ENCODE measurements around the gene SMPX. TPM values are rescaled to one million over a fixed set of nuclear protein-coding genes. Genes with fewer than 3 reads are reported as not detected.

The SMPX gene
- total RNA-seq, 1 donor from 2014 or later = not detected

GRCh38 chrX:21662761-21663160, 95.2 kb downstream of the SMPX start:
- Mint-ChIP-seq H3K27me3 (ENCODE audit: unreplicated experiment) (peaks cover 2% of the 10 kb centered on the region), H3K4me3 (ENCODE audit: unreplicated experiment) (no peak overlapping the region), H3K27ac (ENCODE audit: unreplicated experiment) (no peak overlapping the region), H3K36me3 (ENCODE audit: low read depth, unreplicated experiment) (peaks cover 3% of the 10 kb centered on the region), H3K9me3 (ENCODE audit: unreplicated experiment) (no peaks in the 10 kb centered on the region), H3K4me1 (ENCODE audit: unreplicated experiment) (peaks cover 3% of the 10 kb centered on the region)
- TF ChIP-seq CTCF (IDR thresholded peaks at IDR 0.05; ENCODE audit: unreplicated experiment) = no peak
- DNase-seq (ENCODE audit: low spot score) = no peak

GRCh38 chrX:21661316-21661715, 96.6 kb downstream of the SMPX start:
- TF ChIP-seq CTCF (IDR thresholded peaks at IDR 0.05; ENCODE audit: unreplicated experiment) = no peak
- H3K36me3 Mint-ChIP-seq (ENCODE audit: low read depth, unreplicated experiment) = peaks cover 3% of the 10 kb centered on the region
- peaks cover 3% of the 10 kb centered on the region for H3K4me1 Mint-ChIP-seq (ENCODE audit: unreplicated experiment)
- H3K27me3 Mint-ChIP-seq (ENCODE audit: unreplicated experiment) = peaks cover 2% of the 10 kb centered on the region
- no peak for DNase-seq (ENCODE audit: low spot score)
- H3K4me3 Mint-ChIP-seq (ENCODE audit: unreplicated experiment) = no peak overlapping the region
- no peaks in the 10 kb centered on the region for H3K9me3 Mint-ChIP-seq (ENCODE audit: unreplicated experiment)
- no peak overlapping the region for H3K27ac Mint-ChIP-seq (ENCODE audit: unreplicated experiment)

GRCh38 chrX:21660156-21660555, 97.8 kb downstream of the SMPX start:
- no peak overlapping the region for H3K27ac Mint-ChIP-seq (ENCODE audit: unreplicated experiment)
- no peak overlapping the region for H3K4me3 Mint-ChIP-seq (ENCODE audit: unreplicated experiment)
- TF ChIP-seq CTCF (IDR thresholded peaks at IDR 0.05; ENCODE audit: unreplicated experiment) = no peak
- DNase-seq (ENCODE audit: low spot score) = no peak
- H3K4me1 Mint-ChIP-seq (ENCODE audit: unreplicated experiment) = peaks cover 3% of the 10 kb centered on the region
- peaks cover 3% of the 10 kb centered on the region for H3K36me3 Mint-ChIP-seq (ENCODE audit: low read depth, unreplicated experiment)
- peaks cover 2% of the 10 kb centered on the region for H3K27me3 Mint-ChIP-seq (ENCODE audit: unreplicated experiment)
- no peaks in the 10 kb centered on the region for H3K9me3 Mint-ChIP-seq (ENCODE audit: unreplicated experiment)

GRCh38 chrX:21659320-21659719, 98.6 kb downstream of the SMPX start:
- H3K4me1 Mint-ChIP-seq (ENCODE audit: unreplicated experiment) = peaks cover 3% of the 10 kb centered on the region
- H3K9me3 Mint-ChIP-seq (ENCODE audit: unreplicated experiment) = no peaks in the 10 kb centered on the region
- H3K27me3 Mint-ChIP-seq (ENCODE audit: unreplicated experiment) = peaks cover 2% of the 10 kb centered on the region
- TF ChIP-seq CTCF (IDR thresholded peaks at IDR 0.05; ENCODE audit: unreplicated experiment) = no peak
- no peak for DNase-seq (ENCODE audit: low spot score)
- no peak overlapping the region for H3K27ac Mint-ChIP-seq (ENCODE audit: unreplicated experiment)
- peaks cover 3% of the 10 kb centered on the region for H3K36me3 Mint-ChIP-seq (ENCODE audit: low read depth, unreplicated experiment)
- H3K4me3 Mint-ChIP-seq (ENCODE audit: unreplicated experiment) = peak overlapping the region; percentile 82

- Mint-ChIP-seq H3K27me3 (ENCODE audit: unreplicated experiment) (peaks cover 2% of the 10 kb centered on the region), H3K4me1 (ENCODE audit: unreplicated experiment) (peaks cover 3% of the 10 kb centered on the region), H3K9me3 (ENCODE audit: unreplicated experiment) (no peaks in the 10 kb centered on the region), H3K36me3 (ENCODE audit: low read depth, unreplicated experiment) (peaks cover 3% of the 10 kb centered on the region), H3K27ac (ENCODE audit: unreplicated experiment) (no peak overlapping the region), H3K4me3 (ENCODE audit: unreplicated experiment) (peak overlapping the region; percentile 82)
- no peak for TF ChIP-seq CTCF (IDR thresholded peaks at IDR 0.05; ENCODE audit: unreplicated experiment)
- DNase-seq (ENCODE audit: low spot score) = no peak
Observed at GRCh38 chrX:21658746-21659145, 99.2 kb downstream of the SMPX start.
